NT2/D1 (cell line): ENCODE results near the gene EPN1.

ENCODE experiments used
- SUZ12 ChIP-seq: IDR thresholded peaks from 2 replicates; pipeline ENCODE4 v1.6.1; 2011; ENCODE audit not compliant: insufficient read length, insufficient read depth; ENCODE audit errors: extremely low read depth
- ZNF274 ChIP-seq: IDR thresholded peaks from 2 replicates; pipeline ENCODE4 v1.6.1; 2011; ENCODE audit warnings: mild to moderate bottlenecking, low read depth, low read length

DNA sequence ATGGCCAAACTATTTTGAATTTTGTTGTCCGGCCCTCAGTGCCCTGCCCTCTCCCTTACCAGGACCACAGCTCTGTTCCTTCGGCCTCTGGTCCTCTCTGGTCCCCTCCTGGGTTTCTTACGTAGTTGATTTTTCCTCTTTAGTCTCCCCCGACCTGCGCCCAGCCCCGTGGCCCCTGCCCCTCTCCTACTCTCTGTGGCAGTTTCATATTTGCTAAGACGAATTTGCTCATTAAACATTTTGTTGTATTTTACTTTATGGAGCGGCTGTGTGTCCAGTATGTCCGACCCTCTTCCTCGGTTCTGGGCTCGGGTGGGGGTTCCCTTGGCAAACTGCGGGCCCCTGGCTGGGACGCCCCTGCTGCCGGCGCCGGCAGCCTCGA, 576 bp upstream of the EPN1 start:
- TF ChIP-seq SUZ12, result no peak
- no peak for TF ChIP-seq ZNF274
